Left cardiac atrium (tissue), 4 donors: Measurements from ENCODE around the gene LASP1. TPM values are rescaled to one million over a fixed set of nuclear protein-coding genes. Genes with fewer than 3 reads are reported as not detected.
A peak's percentile ranks its signal among the peaks of the same experiment; 100 is the strongest.

Experiments
- ATAC-seq, 2 donors: fragments of 200-7000 bp; cut with Tn5 transposase; one replicate each; pipeline ENCODE4 v1.9.1; 2020; ENCODE audit warnings: mild to moderate bottlenecking in 2 of 2, moderate library complexity in 2 of 2
- DNase-seq: peaks from one replicate; pipeline ENCODE4 v3.0.0-alpha.2; 2020
- intact Hi-C, 2 donors: fragments of 100-400 bp; cut with DNase I; formaldehyde crosslinking; loops; one replicate each; pipeline versions ENCODE4 v1.14.1 to v1.15.1; 2022 to 2023
- microRNA-seq, 2 donors: library from miRNA; unstranded; fragments of <30 nt; microRNA quantifications; one replicate each; pipeline ENCODE4 v1.2.0, GENCODE V29; 2020
- total RNA-seq, 2 donors: library from RNA; stranded (reverse); fragmentation: NEBNext Ultra II Directional; extraction: Animal tissue kit (Norgen Biotek cat#: 25700); gene quantifications; one replicate each; pipeline ENCODE4 v1.2.1, GENCODE V29; 2021
- donor health status: DM: no; HTN: yes; CAD: no.
- donor health status: DM: no; HTN: yes; CAD: no; lungs with severe emphysema.
- donor health status: DM: yes; HTN: yes; CAD: no.
- donor health status: Dilated cardiomyopathy.

The LASP1 gene
- total RNA-seq, 2 donors from 2014 or later = 51.8 to 55.0 TPM

- intact Hi-C loops = no loop called here
- no peak for ATAC-seq
Observed at GRCh38 chr17:38959508-38959907, 89.7 kb downstream of the LASP1 start.

GRCh38 chr17:38960402-38960801, 90.5 kb downstream of the LASP1 start:
- ATAC-seq (no peak), DNase-seq (no peak)
- intact Hi-C loops = no loop called here

More at GRCh38 chr17:38959508-38959907, 89.7 kb downstream of the LASP1 start:
- DNase-seq = no peak

DNA sequence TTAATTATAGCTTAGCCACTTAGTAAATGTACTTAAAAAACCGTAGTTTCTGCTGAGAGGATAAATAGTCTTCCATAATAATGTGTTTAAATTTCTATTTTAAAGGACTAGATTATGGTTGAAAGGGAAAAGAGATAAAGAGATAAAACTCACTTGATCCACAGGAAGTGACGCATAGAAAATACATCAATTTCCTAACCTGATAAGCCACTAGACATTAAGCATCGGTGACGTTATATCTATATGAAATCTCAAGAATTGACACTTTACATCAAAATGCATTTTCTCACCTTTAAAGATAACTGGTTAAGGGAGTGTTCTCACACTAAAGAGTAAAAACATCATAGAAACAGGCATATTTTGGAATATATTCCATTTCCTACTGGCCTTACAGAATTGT, 91.6 kb downstream of the LASP1 start:
- no peak for ATAC-seq
- DNase-seq = no peak
- intact Hi-C loops = no loop called here

GRCh38 chr17:38967290-38967738, 97.5 kb downstream of the LASP1 start, which contains the start of gene FBXO47:
TSS of gene FBXO47 (minus strand) at chr17:38967403. CDS start at chr17:38963025, 4,378 bp downstream.
- peak; percentile 99 for ATAC-seq
- peak; percentile 96 for DNase-seq
- intact Hi-C loops = no loop called here

DNA sequence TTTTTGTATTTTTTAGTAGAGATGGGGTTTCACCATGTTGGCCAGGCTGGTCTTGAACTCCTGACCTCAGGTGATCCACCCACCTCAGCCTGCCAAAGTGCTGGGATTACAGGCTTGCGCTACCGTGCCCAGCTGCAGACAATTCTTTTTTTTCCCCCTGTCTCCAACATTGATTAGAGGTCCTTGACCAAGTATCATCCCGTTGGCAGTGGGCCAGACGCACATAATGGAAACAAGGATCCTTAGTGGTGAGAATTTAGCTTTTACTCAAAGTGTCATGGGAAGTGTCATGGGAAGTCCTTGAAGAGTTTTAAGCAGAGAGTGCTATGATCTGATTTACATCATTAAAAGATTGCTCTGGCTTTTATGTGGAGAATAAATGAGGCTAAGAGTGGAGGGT, 99.4 kb downstream of the LASP1 start:
- DNase-seq (no peak), ATAC-seq (no peak)
- intact Hi-C loops = no loop called here

GRCh38 chr17:38970128-38970527, 100.3 kb downstream of the LASP1 start:
- intact Hi-C loops = no loop called here
- no peak for ATAC-seq
- no peak for DNase-seq

GRCh38 chr17:38970804-38971203, 100.9 kb downstream of the LASP1 start:
- DNase-seq (no peak), ATAC-seq (no peak)
- intact Hi-C loops = no loop called here

Small RNAs within 50 kb of the gene (microRNA-seq; reads per million reads assigned to microRNA genes)
- gene MIR4727 (2.0 to 3.3 reads per million in 2 donors), gene MIR6779 (0 reads per million in 2 donors)

Other genes with a start within 250 kb of the LASP1 start
- 1 to 10 TPM; 1.4 to 3.9 TPM for gene EPOP, start 195.1 kb upstream of the LASP1 start, total RNA-seq
- gene MLLT6, start 164.8 kb upstream of the LASP1 start, total RNA-seq = 10 to 100 TPM; 76.1 to 88.9 TPM
- gene CISD3, start 139.7 kb upstream of the LASP1 start, total RNA-seq = 10 to 100 TPM; 51.1 to 66.2 TPM
- 10 to 100 TPM; 28.2 to 45.2 TPM for gene PCGF2, start 121.7 kb upstream of the LASP1 start, total RNA-seq
- 100 to 1,000 TPM; 139 to 163 TPM for gene PSMB3, start 117.3 kb upstream of the LASP1 start, total RNA-seq
- gene PIP4K2B, start 70.5 kb upstream of the LASP1 start, total RNA-seq = 10 to 100 TPM; 36.1 to 42.0 TPM
- 10 to 100 TPM in 1 of 2 donors, 1 to 10 TPM in 1; 8.5 to 12.1 TPM for gene CWC25, start 44.7 kb upstream of the LASP1 start, total RNA-seq
- 100 to 1,000 TPM; 892 to 925 TPM for gene RPL23, start 16.3 kb upstream of the LASP1 start, total RNA-seq
- gene FBXO47, start 97.3 kb downstream of the LASP1 start, total RNA-seq = not detected